Liver (tissue), 9 donors: ENCODE data around the gene UBN2. TPM values are rescaled to one million over a fixed set of nuclear protein-coding genes. Genes with fewer than 3 reads are reported as not detected.

Source experiments
- DNase-seq: peaks from one replicate; pipeline ENCODE4 v3.0.0-alpha.2; 2017; ENCODE audit warnings: low spot score
- H3K27ac ChIP-seq, 2 donors: one replicate each; pipeline ENCODE4 v1.7.0; 2013; ENCODE audit warnings: inconsistent platforms in 2 of 2, low read length in 2 of 2, control low read depth in 1 of 2, low read depth in 1 of 2, mild to moderate bottlenecking in 1 of 2
- H3K27me3 ChIP-seq, 4 donors: one replicate each; pipeline versions ENCODE4 v1.6.1 to v1.7.0; 2013; ENCODE audit warnings: low read length in 3 of 4, inconsistent platforms in 1 of 4, mild to moderate bottlenecking in 1 of 4, moderate library complexity in 1 of 4; ENCODE audit not compliant: control insufficient read depth in 4 of 4, insufficient read depth in 4 of 4
- H3K36me3 ChIP-seq, 4 donors: one replicate each; pipeline versions ENCODE4 v1.6.1 to v1.7.0; 2013; ENCODE audit warnings: low read length in 3 of 4, mild to moderate bottlenecking in 3 of 4, low read depth in 1 of 4, moderate library complexity in 1 of 4; ENCODE audit not compliant: control insufficient read depth in 4 of 4, insufficient read depth in 3 of 4
- H3K4me1 ChIP-seq, 4 donors: one replicate each; pipeline versions ENCODE4 v1.6.1 to v1.7.0; 2013; ENCODE audit warnings: low read length in 3 of 4, mild to moderate bottlenecking in 3 of 4, moderate library complexity in 1 of 4; ENCODE audit not compliant: control insufficient read depth in 4 of 4, insufficient read depth in 4 of 4
- H3K4me3 ChIP-seq, 3 donors: one replicate each; pipeline versions ENCODE4 v1.6.1 to v1.7.0; 2013; ENCODE audit warnings: low read length in 3 of 3, control low read depth in 1 of 3, low read depth in 1 of 3, mild to moderate bottlenecking in 1 of 3
- H3K9ac ChIP-seq, 2 donors: one replicate each; pipeline ENCODE4 v1.7.0; 2013; ENCODE audit warnings: low read length in 2 of 2, mild to moderate bottlenecking in 2 of 2, moderate library complexity in 2 of 2, control low read depth in 1 of 2, low read depth in 1 of 2
- H3K9me3 ChIP-seq, 4 donors: one replicate each; pipeline versions ENCODE4 v1.6.1 to v1.7.0; 2013; ENCODE audit warnings: low read length in 3 of 4; ENCODE audit not compliant: control insufficient read depth in 4 of 4
- CTCF ChIP-seq: fragments of 150-350 bp; IDR thresholded peaks from 2 replicates; pipeline ENCODE4 v1.5.1; 2017; ENCODE audit warnings: improper control_type of control experiment, low read depth, low read length; ENCODE audit not compliant: missing input control
- EGR1 ChIP-seq, 2 donors: IDR thresholded peaks; 2 replicates each; pipeline ENCODE4 v1.6.1; 2016 to 2018; ENCODE audit warnings: antibody characterized with exemption in 2 of 2, low read depth in 2 of 2
- FOXA1 ChIP-seq: IDR thresholded peaks from 2 replicates; pipeline ENCODE4 v1.6.1; 2016; ENCODE audit warnings: antibody characterized with exemption
- FOXA2 ChIP-seq: IDR thresholded peaks from 2 replicates; pipeline ENCODE4 v1.6.1; 2016; ENCODE audit warnings: antibody characterized with exemption
- GABPA ChIP-seq, 2 donors: IDR thresholded peaks in 1 of 2; conservative IDR thresholded peaks in 1 of 2; 2 replicates each; pipeline ENCODE4 v1.6.1; 2016; ENCODE audit warnings: antibody characterized with exemption in 2 of 2, mild to moderate bottlenecking in 1 of 2, moderate library complexity in 1 of 2
- HNF4A ChIP-seq, 2 donors: conservative IDR thresholded peaks; 2 replicates each; pipeline ENCODE4 v1.6.1; 2016; ENCODE audit warnings: antibody characterized with exemption in 2 of 2, mild to moderate bottlenecking in 2 of 2
- JUND ChIP-seq, 2 donors: IDR thresholded peaks; 2 replicates each; pipeline ENCODE4 v1.6.1; 2016; ENCODE audit warnings: antibody characterized with exemption in 2 of 2
- MAX ChIP-seq: IDR thresholded peaks from 2 replicates; pipeline ENCODE4 v1.6.1; 2016; ENCODE audit warnings: antibody characterized with exemption
- NR2F2 ChIP-seq: IDR thresholded peaks from 2 replicates; pipeline ENCODE4 v1.6.1; 2016; ENCODE audit warnings: antibody characterized with exemption
- RXRA ChIP-seq, 2 donors: IDR thresholded peaks; 2 replicates each; pipeline ENCODE4 v1.6.1; 2017 to 2018; ENCODE audit warnings: antibody characterized with exemption in 2 of 2, mild to moderate bottlenecking in 1 of 2
- TAF1 ChIP-seq: conservative IDR thresholded peaks from 2 replicates; pipeline ENCODE4 v1.6.1; 2016; ENCODE audit warnings: antibody characterized with exemption, mild to moderate bottlenecking
- YY1 ChIP-seq: IDR thresholded peaks from 2 replicates; pipeline ENCODE4 v1.6.1; 2016; ENCODE audit warnings: antibody characterized with exemption, mild to moderate bottlenecking
- WGBS: extraction: QIAGEN DNeasy Blood & Tissue Kit; methylation state at CpG from one replicate; pipeline ENCODE4 v1.1.7; 2013; 5-methylcytosine and 5-hydroxymethylcytosine counted together
- polyA plus RNA-seq, 2 donors: library from polyadenylated mRNA; stranded (reverse) in 1 of 2; unstranded in 1 of 2; fragments of 200-250 nt in 1 of 2; fragments of >200 nt in 1 of 2; fragmentation: Nextera tagmentation in 1 of 2; extraction: Ambion mirVana in 1 of 2; gene quantifications; one replicate each; pipeline versions ENCODE4 v1.2.1 to v1.2.3, GENCODE V29; 2013 to 2015
- total RNA-seq, 2 donors: library from RNA; depleted of rRNA; stranded (reverse); fragments of >200 nt; gene quantifications; one replicate each; pipeline ENCODE4 v1.2.3, GENCODE V29; 2014
- TF ChIP-seq, protein P1 (sequence below): IDR thresholded peaks from 2 replicates; pipeline ENCODE4 v1.6.1; 2016; ENCODE audit warnings: antibody characterized with exemption, mild to moderate bottlenecking
- TF ChIP-seq, protein P2 (sequence below): IDR thresholded peaks from 2 replicates; pipeline ENCODE4 v1.6.1; 2016; ENCODE audit warnings: antibody characterized with exemption
- TF ChIP-seq, protein P3 (sequence below): IDR thresholded peaks from 2 replicates; pipeline ENCODE4 v1.6.1; 2016; ENCODE audit warnings: antibody characterized with exemption
- donor health status: healthy.
- donor health status: healthy.
- donor health status: healthy.
- donor health status: healthy.
- donor health status: healthy.

Gene UBN2
- total and polyA plus RNA-seq, 4 donors, result 1.1 to 9.1 (median 4.8) TPM

- DNase-seq, result no peak
- H3K4me3 ChIP-seq, result no peak overlapping the region
- H3K4me1 ChIP-seq, result no peaks in the 10 kb centered on the region
- no peak overlapping the region for H3K9ac ChIP-seq
- TF ChIP-seq CTCF (no peak), RXRA (IDR thresholded peaks at IDR 0.05) (no peak), GABPA (IDR thresholded peaks at IDR 0.05 in 1 of 2, conservative IDR thresholded peaks at IDR 0.05 in 1 of 2) (no peak), FOXA1 (no peak), JUND (IDR thresholded peaks at IDR 0.05) (no peak), MAX (no peak), HNF4A (conservative IDR thresholded peaks at IDR 0.05) (no peak), FOXA2 (no peak), NR2F2 (no peak), YY1 (no peak), TAF1 (no peak)
- TF ChIP-seq, protein P1, sequence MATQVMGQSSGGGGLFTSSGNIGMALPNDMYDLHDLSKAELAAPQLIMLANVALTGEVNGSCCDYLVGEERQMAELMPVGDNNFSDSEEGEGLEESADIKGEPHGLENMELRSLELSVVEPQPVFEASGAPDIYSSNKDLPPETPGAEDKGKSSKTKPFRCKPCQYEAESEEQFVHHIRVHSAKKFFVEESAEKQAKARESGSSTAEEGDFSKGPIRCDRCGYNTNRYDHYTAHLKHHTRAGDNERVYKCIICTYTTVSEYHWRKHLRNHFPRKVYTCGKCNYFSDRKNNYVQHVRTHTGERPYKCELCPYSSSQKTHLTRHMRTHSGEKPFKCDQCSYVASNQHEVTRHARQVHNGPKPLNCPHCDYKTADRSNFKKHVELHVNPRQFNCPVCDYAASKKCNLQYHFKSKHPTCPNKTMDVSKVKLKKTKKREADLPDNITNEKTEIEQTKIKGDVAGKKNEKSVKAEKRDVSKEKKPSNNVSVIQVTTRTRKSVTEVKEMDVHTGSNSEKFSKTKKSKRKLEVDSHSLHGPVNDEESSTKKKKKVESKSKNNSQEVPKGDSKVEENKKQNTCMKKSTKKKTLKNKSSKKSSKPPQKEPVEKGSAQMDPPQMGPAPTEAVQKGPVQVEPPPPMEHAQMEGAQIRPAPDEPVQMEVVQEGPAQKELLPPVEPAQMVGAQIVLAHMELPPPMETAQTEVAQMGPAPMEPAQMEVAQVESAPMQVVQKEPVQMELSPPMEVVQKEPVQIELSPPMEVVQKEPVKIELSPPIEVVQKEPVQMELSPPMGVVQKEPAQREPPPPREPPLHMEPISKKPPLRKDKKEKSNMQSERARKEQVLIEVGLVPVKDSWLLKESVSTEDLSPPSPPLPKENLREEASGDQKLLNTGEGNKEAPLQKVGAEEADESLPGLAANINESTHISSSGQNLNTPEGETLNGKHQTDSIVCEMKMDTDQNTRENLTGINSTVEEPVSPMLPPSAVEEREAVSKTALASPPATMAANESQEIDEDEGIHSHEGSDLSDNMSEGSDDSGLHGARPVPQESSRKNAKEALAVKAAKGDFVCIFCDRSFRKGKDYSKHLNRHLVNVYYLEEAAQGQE, result no peak
- TF ChIP-seq, protein P2, sequence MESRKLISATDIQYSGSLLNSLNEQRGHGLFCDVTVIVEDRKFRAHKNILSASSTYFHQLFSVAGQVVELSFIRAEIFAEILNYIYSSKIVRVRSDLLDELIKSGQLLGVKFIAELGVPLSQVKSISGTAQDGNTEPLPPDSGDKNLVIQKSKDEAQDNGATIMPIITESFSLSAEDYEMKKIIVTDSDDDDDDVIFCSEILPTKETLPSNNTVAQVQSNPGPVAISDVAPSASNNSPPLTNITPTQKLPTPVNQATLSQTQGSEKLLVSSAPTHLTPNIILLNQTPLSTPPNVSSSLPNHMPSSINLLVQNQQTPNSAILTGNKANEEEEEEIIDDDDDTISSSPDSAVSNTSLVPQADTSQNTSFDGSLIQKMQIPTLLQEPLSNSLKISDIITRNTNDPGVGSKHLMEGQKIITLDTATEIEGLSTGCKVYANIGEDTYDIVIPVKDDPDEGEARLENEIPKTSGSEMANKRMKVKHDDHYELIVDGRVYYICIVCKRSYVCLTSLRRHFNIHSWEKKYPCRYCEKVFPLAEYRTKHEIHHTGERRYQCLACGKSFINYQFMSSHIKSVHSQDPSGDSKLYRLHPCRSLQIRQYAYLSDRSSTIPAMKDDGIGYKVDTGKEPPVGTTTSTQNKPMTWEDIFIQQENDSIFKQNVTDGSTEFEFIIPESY, result no peak
- TF ChIP-seq, protein P3, sequence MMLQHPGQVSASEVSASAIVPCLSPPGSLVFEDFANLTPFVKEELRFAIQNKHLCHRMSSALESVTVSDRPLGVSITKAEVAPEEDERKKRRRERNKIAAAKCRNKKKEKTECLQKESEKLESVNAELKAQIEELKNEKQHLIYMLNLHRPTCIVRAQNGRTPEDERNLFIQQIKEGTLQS, result no peak
- peaks cover 0 to 1% (median 0%) of the 10 kb centered on the region in 4 donors for H3K36me3 ChIP-seq
- H3K9me3 ChIP-seq, result no peaks in the 10 kb centered on the region
- WGBS, result 98% methylated on average over 2 of the region's 2 CpGs
- no peaks in the 10 kb centered on the region for H3K27me3 ChIP-seq
- H3K27ac ChIP-seq, result no peak overlapping the region
Measured at GRCh38 chr7:139186146-139186545, 44.9 kb upstream of the UBN2 start.

- H3K4me1 ChIP-seq, result no peaks in the 10 kb centered on the region
- H3K36me3 ChIP-seq, result peaks cover 0 to 1% (median 0%) of the 10 kb centered on the region in 4 donors
- no peaks in the 10 kb centered on the region for H3K9me3 ChIP-seq
- no peaks in the 10 kb centered on the region for H3K27me3 ChIP-seq
- TF ChIP-seq NR2F2 (no peak), EGR1 (IDR thresholded peaks at IDR 0.05; ENCODE audit: low read depth in 2 of 2) (no peak), JUND (IDR thresholded peaks at IDR 0.05) (no peak), FOXA1 (no peak), TAF1 (no peak), CTCF (no peak), GABPA (IDR thresholded peaks at IDR 0.05 in 1 of 2, conservative IDR thresholded peaks at IDR 0.05 in 1 of 2) (no peak)
- TF ChIP-seq, protein P3, result no peak
- TF ChIP-seq, protein P1, result no peak
- H3K27ac ChIP-seq, result no peak overlapping the region
- no peak overlapping the region for H3K9ac ChIP-seq
- 97% methylated on average over 3 of the region's 3 CpGs for WGBS
- DNase-seq, result no peak
- no peak overlapping the region for H3K4me3 ChIP-seq
Measured at GRCh38 chr7:139189357-139189756, 41.7 kb upstream of the UBN2 start.
